NCI-H2107 (cell line): ENCODE data around the gene TMEM87B.
A peak's percentile ranks its signal among the peaks of the same experiment; 100 is the strongest.
"Not testable (repeated sequence)": the region's sequence is repeated elsewhere in the genome, so short reads cannot be mapped to it uniquely, and the experiment has no call there.

Experiments
- DNase-seq: peaks from one replicate; lab custom pipeline; 2025; lab: John Stamatoyannopoulos, UW

TMEM87B gene

DNA sequence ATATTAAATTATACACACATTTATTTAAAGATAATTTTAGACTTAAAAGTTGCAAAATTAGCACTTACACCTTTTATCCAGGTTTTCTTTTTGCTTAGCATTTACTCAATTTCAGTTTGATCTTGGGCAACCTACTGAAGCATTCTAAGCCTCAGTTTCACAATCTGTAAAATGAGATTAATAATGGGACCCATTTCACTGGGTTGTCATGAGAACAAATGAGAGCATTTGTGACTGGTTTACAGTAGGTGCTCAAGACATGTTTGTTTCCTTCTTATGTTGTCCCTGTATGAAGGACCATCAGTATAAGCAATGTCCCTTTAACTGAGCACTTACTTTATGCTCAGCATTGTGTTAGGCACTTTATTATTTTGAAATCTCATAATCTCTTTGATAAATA is 78.3 kb downstream of the TMEM87B start:
- DNase-seq, result no peak

DNA sequence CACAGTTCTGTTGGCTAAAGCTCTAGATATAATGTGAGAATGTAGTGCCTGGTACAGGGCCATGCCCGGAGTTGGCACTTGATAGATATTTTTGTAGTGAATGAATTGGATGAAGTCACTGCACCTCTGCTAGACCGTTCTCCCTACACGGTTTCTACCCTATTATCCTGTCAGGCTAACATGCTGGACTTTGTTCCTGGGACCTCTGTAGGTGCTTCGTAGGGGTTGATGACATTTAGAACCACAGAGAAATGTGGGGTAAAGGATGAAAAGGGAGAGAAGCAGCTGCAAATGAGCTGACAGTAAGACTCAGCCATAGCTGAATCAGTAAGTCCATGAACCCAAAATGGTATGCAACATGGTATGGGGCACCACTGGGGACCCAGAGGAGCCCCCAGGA is 79.1 kb downstream of the TMEM87B start:
- no peak for DNase-seq

DNA sequence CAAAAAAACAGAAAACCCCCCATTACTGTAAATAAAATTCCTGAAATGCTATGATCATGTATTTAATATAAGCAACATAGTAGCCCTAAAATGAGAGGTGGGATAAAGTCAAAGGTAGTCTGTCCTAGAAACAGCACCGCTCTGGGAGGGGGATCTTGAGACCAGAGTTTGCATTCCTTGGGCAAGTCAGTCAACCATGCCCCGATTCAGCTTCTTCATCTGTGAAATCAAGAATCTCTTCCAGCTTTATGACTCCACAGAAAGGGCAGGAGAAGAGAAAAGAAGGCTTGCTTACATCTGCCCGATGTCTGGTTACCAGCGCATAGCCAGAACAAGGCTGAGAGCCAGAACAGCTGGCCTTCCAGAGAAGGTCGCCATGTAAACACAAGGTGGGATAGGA is 81.0 kb downstream of the TMEM87B start:
- DNase-seq, result no peak

DNA sequence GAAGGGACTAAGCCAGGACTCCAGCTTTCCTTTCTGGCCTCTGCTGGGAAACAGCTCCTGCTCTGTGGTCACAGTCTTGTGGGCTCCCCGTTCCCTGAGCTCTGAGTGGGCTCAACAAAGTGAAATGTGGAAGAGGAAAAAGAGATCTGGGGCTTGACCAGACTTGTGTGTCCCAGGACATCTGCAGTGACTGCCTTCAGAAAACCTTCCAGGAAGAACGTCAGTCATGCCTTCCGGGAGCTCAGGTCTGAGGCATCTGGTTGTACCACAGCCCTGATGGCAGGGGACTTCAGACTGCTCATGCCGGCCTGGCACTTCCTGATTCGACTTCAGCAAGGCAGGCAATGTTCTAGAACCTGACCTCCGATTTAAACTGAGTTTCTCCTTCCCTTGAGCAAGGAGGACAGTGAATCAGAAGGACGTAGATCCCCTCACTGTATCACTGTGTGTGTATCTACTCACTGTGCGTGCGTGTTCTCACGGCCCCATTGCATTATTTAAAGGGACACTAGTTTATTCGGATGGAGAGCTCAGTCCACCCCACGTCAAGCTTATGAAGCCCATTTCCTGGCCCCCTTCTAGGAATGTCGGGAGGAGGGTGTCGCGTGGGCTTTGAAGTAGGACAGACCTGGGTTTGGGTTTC is 82.6 kb downstream of the TMEM87B start:
- DNase-seq, result no peak

DNA sequence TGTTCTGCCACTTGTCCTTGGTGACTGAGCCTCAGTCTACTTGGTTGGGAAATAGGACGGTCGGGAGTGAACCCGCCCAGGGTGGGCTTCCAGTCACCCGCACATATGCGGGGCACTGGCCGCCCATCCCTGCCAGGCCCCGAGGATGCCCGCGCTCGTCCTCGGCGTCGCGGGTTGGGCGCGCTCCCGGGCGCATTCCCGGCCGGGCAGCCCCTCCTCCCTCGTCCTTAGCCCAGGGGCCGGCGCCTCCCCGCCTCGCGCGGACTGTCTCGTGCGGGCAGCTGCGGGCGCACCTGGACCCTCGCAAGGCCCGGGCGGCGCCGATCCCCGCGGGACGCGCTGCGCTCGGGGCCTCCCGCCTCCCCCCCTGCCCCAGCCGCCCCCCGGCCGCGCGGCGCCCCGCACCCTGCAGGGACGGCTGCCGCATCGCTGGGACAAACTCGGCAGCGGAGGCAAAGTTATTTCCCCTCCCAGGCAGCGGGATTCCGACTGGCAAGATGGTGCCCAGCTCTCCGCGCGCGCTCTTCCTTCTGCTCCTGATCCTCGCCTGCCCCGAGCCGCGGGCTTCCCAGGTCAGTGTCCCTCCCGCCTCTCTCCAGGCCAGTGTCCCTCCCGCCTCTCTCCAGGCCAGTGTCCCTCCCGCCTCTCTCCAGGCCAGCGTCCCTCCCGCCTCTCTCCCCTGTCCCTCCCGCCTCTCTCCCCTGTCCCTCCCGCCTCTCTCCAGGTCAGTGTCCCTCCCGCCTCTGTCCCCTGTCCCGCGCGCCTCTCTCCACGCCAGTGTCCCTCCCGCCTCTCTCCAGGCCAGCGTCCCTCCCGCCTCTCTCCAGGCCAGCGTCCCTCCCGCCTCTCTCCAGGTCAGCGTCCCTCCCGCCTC is 83.3 kb downstream of the TMEM87B start, which contains the start of gene FBLN7:
FBLN7 (plus strand) TSS at position 227 of the 874 bp plus-strand sequence; CDS start at position 498, 271 bp downstream.
- no peak for DNase-seq

DNA sequence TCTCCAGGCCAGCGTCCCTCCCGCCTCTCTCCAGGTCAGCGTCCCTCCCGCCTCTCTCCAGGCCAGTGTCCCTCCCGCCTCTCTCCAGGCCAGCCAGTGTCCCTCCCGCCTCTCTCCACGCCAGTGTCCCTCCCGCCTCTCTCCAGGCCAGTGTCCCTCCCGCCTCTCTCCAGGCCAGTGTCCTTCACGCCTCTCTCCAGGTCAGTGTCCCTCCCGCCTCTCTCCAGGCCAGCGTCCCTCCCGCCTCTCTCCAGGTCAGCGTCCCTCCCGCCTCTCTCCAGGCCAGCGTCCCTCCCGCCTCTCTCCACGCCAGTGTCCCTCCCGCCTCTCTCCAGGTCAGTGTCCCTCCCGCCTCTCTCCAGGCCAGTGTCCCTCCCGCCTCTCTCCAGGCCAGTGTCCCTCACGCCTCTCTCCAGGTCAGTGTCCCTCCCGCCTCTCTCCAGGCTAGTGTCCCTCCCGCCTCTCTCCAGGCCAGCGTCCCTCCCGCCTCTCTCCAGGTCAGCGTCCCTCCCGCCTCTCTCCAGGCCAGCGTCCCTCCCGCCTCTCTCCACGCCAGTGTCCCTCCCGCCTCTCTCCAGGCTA is 84.1 kb downstream of the TMEM87B start:
- DNase-seq, result not testable (repeated sequence)

DNA sequence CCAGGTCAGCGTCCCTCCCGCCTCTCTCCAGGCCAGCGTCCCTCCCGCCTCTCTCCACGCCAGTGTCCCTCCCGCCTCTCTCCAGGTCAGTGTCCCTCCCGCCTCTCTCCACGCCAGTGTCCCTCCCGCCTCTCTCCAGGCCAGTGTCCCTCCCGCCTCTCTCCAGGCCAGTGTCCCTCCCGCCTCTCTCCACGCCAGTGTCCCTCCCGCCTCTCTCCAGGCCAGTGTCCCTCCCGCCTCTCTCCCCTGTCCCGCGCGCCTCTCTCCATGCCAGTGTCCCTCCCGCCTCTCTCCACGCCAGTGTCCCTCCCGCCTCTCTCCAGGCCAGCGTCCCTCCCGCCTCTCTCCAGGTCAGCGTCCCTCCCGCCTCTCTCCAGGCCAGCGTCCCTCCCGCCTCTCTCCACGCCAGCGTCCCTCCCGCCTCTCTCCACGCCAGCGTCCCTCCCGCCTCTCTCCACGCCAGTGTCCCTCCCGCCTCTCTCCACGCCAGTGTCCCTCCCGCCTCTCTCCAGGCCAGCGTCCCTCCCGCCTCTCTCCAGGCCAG is 84.7 kb downstream of the TMEM87B start:
- DNase-seq, result not testable (repeated sequence)

DNA sequence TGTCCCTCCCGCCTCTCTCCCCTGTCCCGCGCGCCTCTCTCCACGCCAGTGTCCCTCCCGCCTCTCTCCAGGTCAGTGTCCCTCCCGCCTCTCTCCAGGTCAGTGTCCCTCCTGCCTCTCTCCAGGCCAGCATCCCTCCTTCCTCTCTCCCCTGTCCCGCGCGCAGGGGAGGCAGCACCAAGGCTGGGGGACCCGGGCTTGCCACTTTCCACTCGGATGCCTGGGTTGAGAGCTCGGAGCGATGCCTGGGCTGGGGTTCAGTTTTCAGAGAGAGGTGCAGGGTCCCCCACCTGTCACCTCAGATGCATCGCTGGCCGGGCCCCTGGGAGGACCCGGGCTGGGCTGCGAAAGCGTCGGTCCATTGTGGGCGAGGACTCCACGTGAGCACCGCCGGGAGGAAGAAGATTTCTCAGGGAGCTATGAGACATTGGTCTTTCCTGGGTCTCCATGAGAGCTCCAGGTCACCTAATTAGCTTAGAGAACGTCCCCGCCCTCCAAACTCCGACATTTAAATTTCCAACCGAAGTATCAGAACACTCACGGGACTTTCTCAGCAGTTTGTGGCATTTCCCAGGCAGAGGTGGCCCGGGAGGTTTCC is 85.2 kb downstream of the TMEM87B start:
- no peak for DNase-seq

DNA sequence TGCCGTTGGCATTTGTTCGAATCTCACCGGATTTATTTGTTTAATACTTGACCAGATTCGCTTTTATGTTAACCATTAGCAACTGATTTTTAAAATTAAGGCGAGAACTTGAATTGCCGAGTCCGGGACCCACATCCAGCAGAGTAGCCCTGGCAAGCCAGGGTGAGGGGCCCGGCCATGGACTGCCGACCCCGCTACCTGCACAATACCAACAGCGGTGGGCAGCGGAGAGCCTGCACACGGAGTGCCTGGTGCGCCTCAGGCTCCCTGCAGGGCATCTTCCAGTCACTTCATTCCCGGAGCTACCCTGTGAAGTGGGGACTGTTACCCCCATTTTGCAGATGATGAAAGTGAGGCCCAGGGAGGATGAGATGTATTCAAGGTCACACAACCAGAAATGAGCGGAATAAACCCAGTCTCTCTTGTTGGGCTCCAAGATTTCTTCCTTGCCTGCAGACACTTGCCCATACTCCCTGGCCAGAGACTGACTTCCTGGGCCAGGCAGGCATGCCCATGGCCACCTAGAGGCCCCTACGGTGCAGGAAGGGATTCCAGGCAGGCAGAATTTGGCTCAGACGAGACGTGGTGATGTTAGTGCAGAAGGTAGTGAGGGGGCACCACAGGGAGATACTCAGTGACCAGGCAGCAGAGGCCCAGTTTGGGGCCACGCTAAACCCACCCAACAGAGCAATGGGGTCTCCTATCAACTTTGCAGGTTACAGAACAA is 86.0 kb downstream of the TMEM87B start:
- DNase-seq, result no peak

DNA sequence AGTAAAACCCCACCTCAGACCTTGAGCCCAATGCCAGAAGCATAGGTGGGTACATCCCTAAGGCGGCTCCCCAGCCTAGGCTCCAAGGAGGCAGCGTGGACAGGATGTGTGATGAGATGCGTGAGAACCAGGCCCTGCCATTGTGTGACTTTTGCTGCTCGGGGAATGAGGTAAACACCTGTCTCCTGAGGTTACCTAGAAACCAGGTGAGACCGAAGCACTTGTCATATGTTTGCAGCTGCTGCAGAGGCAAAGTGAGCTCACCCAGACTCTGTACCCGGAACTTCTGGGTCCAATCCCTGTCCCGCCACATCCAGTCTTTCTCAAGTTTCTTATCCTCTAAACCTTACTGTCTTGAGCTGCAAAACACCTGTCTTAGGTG is 86.5 kb downstream of the TMEM87B start:
- DNase-seq, result peak; percentile 23

DNA sequence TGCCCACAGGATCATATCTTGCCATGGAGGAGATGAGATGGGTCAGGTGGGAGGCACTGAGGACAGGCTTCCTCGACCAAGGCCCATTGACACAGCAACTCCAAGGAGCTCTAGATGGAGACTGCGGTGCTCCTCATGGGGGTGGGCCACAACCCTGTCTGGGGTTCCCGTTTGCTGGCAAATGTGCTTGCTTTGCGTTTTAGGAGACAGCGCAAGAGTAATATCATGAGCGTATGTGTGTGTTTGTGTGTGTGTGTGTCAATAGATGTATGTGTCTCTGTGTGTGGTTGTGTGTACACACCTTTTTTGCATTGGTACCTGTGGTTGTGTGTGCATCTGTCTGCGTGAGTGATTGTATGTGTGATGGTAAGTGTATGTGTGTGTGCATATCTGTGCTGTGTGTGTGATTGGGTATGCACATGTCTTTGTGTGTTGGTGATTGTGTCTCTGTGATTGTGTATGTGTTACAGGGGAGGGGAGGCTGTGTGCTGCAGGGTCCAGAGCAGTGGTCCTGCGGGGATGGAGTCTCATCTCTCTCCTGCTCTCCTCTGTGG is 87.5 kb downstream of the TMEM87B start:
- no peak for DNase-seq

DNA sequence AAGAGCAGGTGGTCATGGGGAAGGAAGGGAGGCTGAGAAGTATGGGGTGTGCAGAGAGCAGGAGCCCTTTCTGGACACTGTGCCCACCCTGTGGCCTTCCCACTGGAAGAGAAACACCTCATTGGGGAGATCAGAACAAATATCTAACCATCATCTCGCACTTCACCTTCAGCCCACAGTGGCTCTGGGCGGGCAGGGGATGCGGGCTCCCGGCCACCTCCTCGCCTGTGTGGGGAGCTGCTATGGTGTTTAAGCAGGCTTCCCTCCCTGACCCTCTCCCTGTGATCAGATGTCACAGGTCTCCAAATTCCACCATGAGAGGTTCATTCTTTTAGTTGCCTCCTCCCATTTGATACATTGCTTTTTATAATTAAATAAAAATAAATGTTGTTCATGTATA is 88.1 kb downstream of the TMEM87B start:
- DNase-seq, result no peak

DNA sequence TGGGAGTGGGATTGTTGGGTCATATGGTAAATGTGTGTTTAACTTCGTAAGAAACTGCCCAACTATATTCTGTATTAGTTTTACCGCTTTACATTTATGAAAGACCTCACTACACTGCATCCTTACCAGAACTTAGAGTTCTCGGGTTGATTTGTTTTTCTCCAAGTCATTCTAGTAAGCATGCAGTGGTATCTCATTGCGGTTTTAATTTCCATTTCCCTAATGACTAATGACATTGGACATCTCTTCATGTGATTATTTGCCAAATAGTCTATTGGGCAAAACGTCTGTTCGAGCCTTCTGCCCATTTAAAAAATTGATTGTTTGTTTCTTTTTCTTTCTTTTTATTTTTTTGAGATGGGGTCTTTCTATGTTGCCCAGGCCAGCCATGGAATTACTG is 89.9 kb downstream of the TMEM87B start:
- DNase-seq, result no peak

DNA sequence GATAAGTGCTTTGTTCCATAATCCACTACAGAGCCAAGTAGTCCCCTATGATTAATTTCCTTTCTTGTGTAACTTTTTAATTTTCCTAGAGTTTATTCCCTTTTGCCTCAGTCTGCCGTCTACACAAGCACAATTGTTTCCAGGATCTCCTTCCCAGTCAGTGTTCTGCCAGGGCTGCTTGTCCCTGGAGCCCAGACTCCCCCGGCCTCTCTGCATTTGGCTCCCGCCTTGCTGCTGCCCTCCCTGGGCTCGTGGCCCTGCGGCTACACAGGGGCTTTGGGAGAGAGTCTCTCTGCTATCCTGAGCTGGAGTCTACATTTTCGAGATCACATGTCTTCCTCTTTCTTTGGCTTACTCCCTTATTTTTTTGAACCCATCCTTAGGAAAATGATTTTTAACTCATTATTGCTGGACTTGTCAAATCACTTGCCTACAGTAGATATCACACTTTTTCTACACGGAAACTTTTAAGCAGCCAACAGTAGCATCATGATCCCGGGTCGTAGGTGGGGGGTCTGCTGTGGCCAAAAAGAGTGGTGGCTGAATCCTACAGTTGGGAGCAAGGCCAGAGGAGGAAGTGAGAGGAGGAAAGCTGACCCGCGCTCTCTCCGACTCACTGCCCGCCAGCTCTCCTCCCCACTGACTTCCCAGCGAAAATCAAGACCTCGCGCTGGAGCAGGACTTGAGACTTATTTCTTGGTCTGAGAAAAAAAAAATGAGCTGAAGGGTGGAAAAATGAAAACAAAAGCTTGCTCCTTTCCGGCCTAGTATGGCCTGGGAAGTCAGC is 92.5 kb downstream of the TMEM87B start:
- no peak for DNase-seq

DNA sequence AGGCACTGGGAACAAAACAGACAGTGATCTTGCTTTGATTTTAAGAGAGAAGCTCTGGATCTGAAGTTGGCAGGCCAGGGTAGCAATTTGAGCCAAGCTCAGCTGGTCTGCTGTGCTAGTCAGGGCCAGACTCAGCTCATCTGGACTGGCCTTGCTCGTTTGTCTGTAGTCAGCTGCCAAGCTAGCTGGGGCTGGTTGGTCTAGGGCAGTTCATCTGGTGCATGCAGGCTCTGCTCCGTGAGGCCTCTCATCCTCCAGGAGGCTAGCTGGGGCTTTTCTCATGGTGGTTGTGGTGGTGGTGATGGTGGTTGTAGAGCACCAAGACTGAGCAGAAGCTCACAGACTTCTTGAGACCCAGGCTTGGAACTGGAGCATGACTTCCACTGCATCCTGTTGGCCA is 93.4 kb downstream of the TMEM87B start:
- no peak for DNase-seq

DNA sequence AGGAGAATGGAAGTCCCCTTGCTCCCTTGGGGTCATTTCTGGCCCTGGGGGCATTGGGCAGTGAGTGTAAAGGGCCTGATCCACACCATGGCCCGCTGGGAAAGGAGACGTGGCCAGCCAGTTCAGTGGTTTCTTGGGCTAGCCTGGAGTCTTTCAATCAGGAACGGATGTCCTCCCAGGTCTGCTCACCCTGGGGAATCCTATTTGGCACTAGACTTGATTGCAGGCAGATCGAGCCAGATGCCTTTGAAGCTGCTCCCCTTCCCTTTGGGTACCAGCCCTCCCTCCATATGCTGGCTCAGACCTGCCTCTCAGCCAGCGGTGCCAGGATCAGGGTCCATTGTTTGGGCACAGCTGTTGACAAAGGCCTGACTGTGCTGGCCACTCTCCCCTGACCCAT is 94.1 kb downstream of the TMEM87B start:
- DNase-seq, result no peak

DNA sequence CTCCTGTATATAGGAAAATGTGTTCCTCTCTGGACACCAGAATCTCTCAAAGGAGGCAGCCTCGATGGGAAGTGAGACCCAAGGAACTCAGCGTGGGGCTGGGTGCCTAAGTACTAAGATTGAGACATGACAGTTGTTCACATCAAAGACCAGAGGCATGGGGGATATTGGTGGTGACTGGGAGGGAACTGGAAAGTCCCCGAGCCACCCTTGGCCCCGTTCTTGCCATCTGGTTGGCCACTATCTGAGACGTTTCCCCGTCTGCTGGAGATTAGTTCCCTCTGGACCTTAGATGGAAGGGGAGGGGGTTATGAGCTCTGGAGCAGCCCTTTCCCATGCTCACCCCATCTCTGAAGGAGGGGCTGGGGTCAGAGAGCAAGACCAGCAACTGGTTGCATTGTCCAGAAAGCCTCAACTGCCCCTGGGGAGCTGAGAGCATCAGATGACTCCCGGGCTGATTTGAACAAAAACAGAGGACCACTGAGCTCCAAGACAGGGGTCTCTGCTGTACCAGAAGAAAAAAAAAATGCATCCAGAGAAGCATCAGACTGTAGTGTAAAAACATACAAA is 94.9 kb downstream of the TMEM87B start:
- no peak for DNase-seq

DNA sequence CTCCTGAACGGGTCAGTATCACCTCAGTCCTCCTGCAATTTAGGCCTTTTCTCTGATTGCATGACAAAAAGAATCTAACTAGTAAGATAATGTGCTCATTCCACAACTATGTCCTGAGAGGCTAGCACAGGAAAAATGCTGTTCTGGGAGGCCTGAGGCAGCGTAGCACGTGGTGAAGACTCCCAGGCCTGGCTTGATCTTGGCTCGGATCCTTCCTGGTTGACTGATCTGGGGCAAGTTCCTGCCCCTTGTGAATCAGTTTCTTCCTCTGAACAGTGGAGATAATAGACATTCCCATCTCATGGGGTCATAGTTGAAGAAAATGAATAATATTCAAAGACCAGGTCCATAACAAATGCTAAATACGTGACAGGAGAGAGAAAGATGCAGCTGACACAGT is 95.4 kb downstream of the TMEM87B start:
- no peak for DNase-seq

DNA sequence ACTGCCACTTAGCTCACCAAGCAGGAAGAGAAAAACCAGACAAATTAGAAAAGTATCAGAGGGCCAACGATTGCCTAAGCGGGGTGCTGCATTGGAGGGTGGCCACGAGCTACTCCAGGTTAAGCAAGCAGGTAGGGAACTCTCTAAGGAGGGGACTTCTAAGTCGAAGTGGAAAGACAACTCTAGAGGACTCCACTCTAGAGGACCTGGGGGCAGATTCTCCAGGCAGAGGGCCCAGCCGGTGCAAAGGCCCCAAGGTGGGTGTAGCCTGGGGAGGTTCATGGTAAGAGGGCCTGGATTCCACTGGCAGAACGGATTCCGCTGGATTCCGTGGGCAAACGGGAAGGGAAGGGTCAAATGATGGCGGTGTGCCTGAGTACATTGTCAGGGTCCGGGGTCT is 95.8 kb downstream of the TMEM87B start:
- DNase-seq, result no peak

DNA sequence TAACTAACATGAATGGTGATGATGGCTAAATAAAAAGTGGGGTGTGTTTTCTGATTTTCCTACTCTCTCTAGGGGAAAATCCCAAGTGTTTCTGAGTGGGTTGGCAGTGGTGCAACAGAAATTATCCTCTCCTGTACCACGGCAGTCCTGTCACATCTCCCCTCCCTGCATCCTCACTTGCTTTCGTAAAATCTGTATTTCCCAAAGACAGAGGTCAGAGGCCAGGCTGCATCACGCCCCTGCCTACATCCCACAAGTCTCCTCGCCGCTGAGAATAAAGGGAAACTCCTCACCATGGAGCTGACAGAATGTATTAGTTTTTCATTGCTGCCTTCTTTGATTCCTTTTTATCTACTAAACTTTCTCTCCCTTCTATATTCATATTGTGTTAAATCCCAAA is 96.2 kb downstream of the TMEM87B start:
- DNase-seq, result no peak
